Spleen (tissue), 7 donors: ENCODE data around the gene SUPT6H.

ENCODE experiments used
- POLR2AphosphoS5 ChIP-seq, 3 donors: sonication (generic); formaldehyde crosslinking; IDR thresholded peaks; one replicate each; pipeline ENCODE4 v1.5.1; 2017; ENCODE audit warnings: antibody characterized with exemption in 3 of 3
- TF ChIP-seq, protein P1 (sequence below), 11 experiments: fragments of 200-600 bp in 7 of 11; fragments of 450-650 bp in 4 of 11; sonication (generic) in 4 of 11; IDR thresholded peaks in 8 of 11; conservative IDR thresholded peaks in 3 of 11; 1 replicate in 7 of 11; 2 replicates in 4 of 11; pipeline versions ENCODE4 v1.4.0 to v1.8.0; 2016 to 2021; ENCODE audit warnings: antibody characterized with exemption in 11 of 11, inconsistent platforms in 4 of 11, mild to moderate bottlenecking in 1 of 11
- donor health status: DM: no; HTN: no; CAD: no; lungs with moderate emphysema.
- donor health status: DM: no; HTN: no; CAD: no.
- donor health status: DM: no; HTN: no; CAD: no.

DNA sequence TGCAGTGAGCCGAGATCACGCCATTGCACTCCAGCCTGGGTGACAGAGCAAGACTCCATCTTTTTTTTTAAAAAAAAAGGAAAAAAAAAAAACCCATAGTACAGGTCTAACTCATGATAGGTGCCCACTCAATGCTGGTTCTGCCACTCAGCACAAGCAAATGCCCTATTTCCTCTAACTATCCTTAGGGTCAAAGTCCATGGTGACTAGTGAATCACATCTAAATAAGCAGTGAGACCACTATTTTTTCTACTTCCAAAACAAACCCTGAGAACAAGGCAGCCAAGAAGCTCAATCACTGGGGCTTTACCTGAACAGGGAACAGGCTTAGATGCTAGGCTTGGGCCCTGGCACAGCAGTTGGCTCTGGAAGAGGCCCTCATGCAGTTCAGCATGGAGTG lies 20.4 kb upstream of the SUPT6H start:
- TF ChIP-seq, protein P1, sequence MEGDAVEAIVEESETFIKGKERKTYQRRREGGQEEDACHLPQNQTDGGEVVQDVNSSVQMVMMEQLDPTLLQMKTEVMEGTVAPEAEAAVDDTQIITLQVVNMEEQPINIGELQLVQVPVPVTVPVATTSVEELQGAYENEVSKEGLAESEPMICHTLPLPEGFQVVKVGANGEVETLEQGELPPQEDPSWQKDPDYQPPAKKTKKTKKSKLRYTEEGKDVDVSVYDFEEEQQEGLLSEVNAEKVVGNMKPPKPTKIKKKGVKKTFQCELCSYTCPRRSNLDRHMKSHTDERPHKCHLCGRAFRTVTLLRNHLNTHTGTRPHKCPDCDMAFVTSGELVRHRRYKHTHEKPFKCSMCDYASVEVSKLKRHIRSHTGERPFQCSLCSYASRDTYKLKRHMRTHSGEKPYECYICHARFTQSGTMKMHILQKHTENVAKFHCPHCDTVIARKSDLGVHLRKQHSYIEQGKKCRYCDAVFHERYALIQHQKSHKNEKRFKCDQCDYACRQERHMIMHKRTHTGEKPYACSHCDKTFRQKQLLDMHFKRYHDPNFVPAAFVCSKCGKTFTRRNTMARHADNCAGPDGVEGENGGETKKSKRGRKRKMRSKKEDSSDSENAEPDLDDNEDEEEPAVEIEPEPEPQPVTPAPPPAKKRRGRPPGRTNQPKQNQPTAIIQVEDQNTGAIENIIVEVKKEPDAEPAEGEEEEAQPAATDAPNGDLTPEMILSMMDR (IDR thresholded peaks at IDR 0.05 in 8 of 11, conservative IDR thresholded peaks at IDR 0.05 in 3 of 11), result no peak
- no peak for TF ChIP-seq POLR2AphosphoS5 (IDR thresholded peaks at IDR 0.05)
